H9 (cell line): Measurements from ENCODE around the gene CRYGN. TPM values are rescaled to one million over a fixed set of nuclear protein-coding genes. Genes with fewer than 3 reads are reported as not detected.

Source experiments
- DNase-seq: peaks from one replicate; pipeline ENCODE4 v3.0.0-alpha.2; 2017
- H2AFZ ChIP-seq: one replicate; pipeline ENCODE4 v1.6.1; 2013; ENCODE audit warnings: mild to moderate bottlenecking, low read length, control low read depth, moderate library complexity
- H2AK5ac ChIP-seq: 2 replicates; pipeline ENCODE4 v1.6.1; 2013; ENCODE audit warnings: low read length, control low read depth, mixed read lengths; ENCODE audit not compliant: insufficient read length
- H2BK120ac ChIP-seq: one replicate; pipeline ENCODE4 v1.6.1; 2013; ENCODE audit warnings: low read depth, mild to moderate bottlenecking, low read length, control low read depth, inconsistent platforms; ENCODE audit not compliant: poor library complexity, severe bottlenecking
- H2BK12ac ChIP-seq: 2 replicates; pipeline ENCODE4 v1.6.1; 2013; ENCODE audit warnings: low read length, control low read depth, mixed read lengths, low read depth; ENCODE audit not compliant: insufficient read length
- H2BK15ac ChIP-seq: 2 replicates; pipeline ENCODE4 v1.6.1; 2013; ENCODE audit warnings: low read depth, low read length, control low read depth
- H2BK20ac ChIP-seq: one replicate; pipeline ENCODE4 v1.6.1; 2013; ENCODE audit warnings: low read depth, mild to moderate bottlenecking, low read length, control low read depth, inconsistent platforms; ENCODE audit not compliant: poor library complexity, severe bottlenecking
- H2BK5ac ChIP-seq: 2 replicates; pipeline ENCODE4 v1.6.1; 2013; ENCODE audit warnings: low read length, control low read depth, mixed read lengths; ENCODE audit not compliant: insufficient read length
- H3K14ac ChIP-seq: 2 replicates; pipeline ENCODE4 v1.6.1; 2013; ENCODE audit warnings: low read length, control low read depth; ENCODE audit not compliant: insufficient read depth
- H3K18ac ChIP-seq: 2 replicates; pipeline ENCODE4 v1.6.1; 2013; ENCODE audit warnings: low read depth, mild to moderate bottlenecking, mixed read lengths, low read length, control low read depth; ENCODE audit not compliant: insufficient read length
- H3K23ac ChIP-seq: 2 replicates; pipeline ENCODE4 v1.6.1; 2013; ENCODE audit warnings: low read length, control low read depth, mixed read lengths, low read depth; ENCODE audit not compliant: insufficient read length
- H3K23me2 ChIP-seq: 2 replicates; pipeline ENCODE4 v1.6.1; 2013; ENCODE audit warnings: low read depth, mild to moderate bottlenecking, mixed read lengths, low read length, control low read depth; ENCODE audit not compliant: insufficient read length, poor library complexity, severe bottlenecking
- H3K27ac ChIP-seq: 2 replicates; pipeline ENCODE4 v1.5.1; 2013; ENCODE audit warnings: low read length, control low read depth, mixed read lengths, low read depth; ENCODE audit not compliant: insufficient read length
- H3K27me3 ChIP-seq: 2 replicates; pipeline ENCODE4 v1.6.1; 2013; ENCODE audit warnings: low read length, control low read depth, inconsistent platforms; ENCODE audit not compliant: insufficient read depth
- H3K4ac ChIP-seq: 2 replicates; pipeline ENCODE4 v1.6.1; 2013; ENCODE audit warnings: low read depth, mild to moderate bottlenecking, control low read depth, inconsistent platforms, low read length, moderate library complexity
- H3K4me1 ChIP-seq: 2 replicates; pipeline ENCODE4 v1.6.1; 2013; ENCODE audit warnings: low read length, control low read depth, inconsistent platforms; ENCODE audit not compliant: insufficient read depth
- H3K4me2 ChIP-seq: 2 replicates; pipeline ENCODE4 v1.6.1; 2013; ENCODE audit warnings: low read length, control low read depth, mixed read lengths; ENCODE audit not compliant: insufficient read length, insufficient read depth
- H3K56ac ChIP-seq: 2 replicates; pipeline ENCODE4 v1.6.1; 2013; ENCODE audit warnings: low read depth, mild to moderate bottlenecking, mixed read lengths, low read length, control low read depth; ENCODE audit not compliant: insufficient read length
- H3K79me1 ChIP-seq: 2 replicates; pipeline ENCODE4 v1.6.1; 2013; ENCODE audit warnings: low read depth, mild to moderate bottlenecking, moderate library complexity, low read length, control low read depth, inconsistent platforms; ENCODE audit not compliant: insufficient read depth, poor library complexity, severe bottlenecking
- H3K79me2 ChIP-seq: 2 replicates; pipeline ENCODE4 v1.6.1; 2013; ENCODE audit warnings: low read length, control low read depth, inconsistent platforms; ENCODE audit not compliant: insufficient read depth
- H3K9ac ChIP-seq: 2 replicates; pipeline ENCODE4 v1.6.1; 2013; ENCODE audit warnings: low read length, control low read depth, mixed read lengths; ENCODE audit not compliant: insufficient read length; ENCODE audit errors: extremely low read depth
- H3K9me3 ChIP-seq: one replicate; pipeline ENCODE4 v1.6.1; 2013; ENCODE audit warnings: low read depth, low read length, inconsistent platforms; ENCODE audit not compliant: control insufficient read depth
- H3T11ph ChIP-seq: one replicate; pipeline ENCODE4 v1.6.1; 2013; ENCODE audit warnings: mild to moderate bottlenecking, low read length, control low read depth, inconsistent platforms
- H4K20me1 ChIP-seq: one replicate; pipeline ENCODE4 v1.6.1; 2013; ENCODE audit not compliant: control insufficient read depth, insufficient read length, insufficient read depth
- H4K5ac ChIP-seq: 2 replicates; pipeline ENCODE4 v1.6.1; 2013; ENCODE audit warnings: low read depth, mild to moderate bottlenecking, mixed read lengths, low read length, control low read depth; ENCODE audit not compliant: insufficient read length
- H4K8ac ChIP-seq: replicated peaks from 2 replicates; pipeline ENCODE4 v1.6.1; 2013; ENCODE audit warnings: low read length, control low read depth, mixed read lengths, low read depth; ENCODE audit not compliant: insufficient read length
- H4K91ac ChIP-seq: 2 replicates; pipeline ENCODE4 v1.6.1; 2013; ENCODE audit warnings: low read depth, mild to moderate bottlenecking, moderate library complexity, mixed read lengths, low read length, control low read depth; ENCODE audit not compliant: insufficient read length
- H3K27ac Mint-ChIP-seq, 3 experiments: 2 replicates in 2 of 3; 3 replicates in 1 of 3; pipeline ENCODE4 v1.8.0; 2020 to 2021; ENCODE audit warnings: mixed read lengths in 3 of 3, mild to moderate bottlenecking in 1 of 3, moderate library complexity in 1 of 3
- H3K27me3 Mint-ChIP-seq: 2 replicates; pipeline ENCODE4 v1.8.0; 2021; ENCODE audit warnings: low read depth, mild to moderate bottlenecking, moderate library complexity, mixed read lengths
- H3K36me3 Mint-ChIP-seq, 3 experiments: 2 replicates in 2 of 3; 3 replicates in 1 of 3; pipeline ENCODE4 v1.8.0; 2020 to 2021; ENCODE audit warnings: low read depth in 3 of 3, mixed read lengths in 3 of 3; ENCODE audit not compliant: insufficient read depth in 1 of 3
- H3K4me1 Mint-ChIP-seq, 2 experiments: 2 replicates each; pipeline ENCODE4 v1.8.0; 2020; ENCODE audit warnings: mixed read lengths in 2 of 2
- H3K4me3 Mint-ChIP-seq, 2 experiments: 2 replicates in 1 of 2; 3 replicates in 1 of 2; pipeline ENCODE4 v1.8.0; 2020 to 2021; ENCODE audit warnings: mild to moderate bottlenecking in 2 of 2, mixed read lengths in 2 of 2, moderate library complexity in 1 of 2
- H3K9me3 Mint-ChIP-seq, 2 experiments: 2 replicates in 1 of 2; 3 replicates in 1 of 2; pipeline ENCODE4 v1.8.0; 2020; ENCODE audit warnings: mild to moderate bottlenecking in 2 of 2, mixed read lengths in 2 of 2, moderate library complexity in 1 of 2
- CTCF ChIP-seq: fragments of 200-600 bp; sonication (generic); conservative IDR thresholded peaks from 3 replicates; pipeline ENCODE4 v1.8.0; 2021; ENCODE audit warnings: antibody characterized with exemption, mild to moderate bottlenecking
- WGBS: extraction: QIAGEN DNeasy Blood & Tissue Kit; methylation state at CpG from one replicate; pipeline ENCODE4 v1.1.7; 2013; ENCODE audit warnings: missing lambda C conversion rate, low lambda C conversion rate, mixed read lengths; ENCODE audit not compliant: insufficient read length; ENCODE audit errors: extremely low coverage; 5-methylcytosine and 5-hydroxymethylcytosine counted together
- total RNA-seq: library from RNA; stranded (reverse); gene quantifications from 2 replicates; pipeline ENCODE4 v1.2.1, GENCODE V29; 2021

CRYGN gene
- total RNA-seq, 1 experiment from 2014 or later, result 1.8 TPM

- no peak for DNase-seq
- Histone ChIP-seq H3K9ac (no peak overlapping the region), H2BK15ac (no peak overlapping the region; the same call in 1 of the 2 replicates), H3K4me1 (peaks cover 8% of the 10 kb centered on the region; the same call in 1 of the 2 replicates), H2AK5ac (no peak overlapping the region), H2AFZ (no peak overlapping the region), H4K8ac (no peak overlapping the region), H3K4ac (no peak overlapping the region), H3K27ac (no peak overlapping the region), H3K23me2 (no peaks in the 10 kb centered on the region), H4K20me1 (no peaks in the 10 kb centered on the region), H2BK5ac (no peak overlapping the region), H3T11ph (no peak overlapping the region), H2BK20ac (no peak overlapping the region), H3K9me3 (no peaks in the 10 kb centered on the region), H3K27me3 (no peaks in the 10 kb centered on the region), H3K56ac (no peak overlapping the region), H2BK120ac (no peak overlapping the region), H4K5ac (no peak overlapping the region), H3K18ac (no peak overlapping the region), H3K79me2 (no peaks in the 10 kb centered on the region), H2BK12ac (no peak overlapping the region), H3K14ac (no peak overlapping the region; the same call in 1 of the 2 replicates), H4K91ac (no peak overlapping the region), H3K23ac (no peak overlapping the region), H3K79me1 (no peaks in the 10 kb centered on the region), H3K4me2 (no peak overlapping the region)
- Mint-ChIP-seq H3K4me3 (no peak overlapping the region), H3K4me1 (peaks cover 70 to 72% of the 10 kb centered on the region in 2 experiments), H3K27ac (0 out of 7 replicates have a peak overlapping the region, but pooled peaks of 1 of the 3 experiments have one; percentile 30), H3K36me3 (peaks cover 6 to 13% (median 8%) of the 10 kb centered on the region in 3 experiments), H3K9me3 (peaks cover 12% of the 10 kb centered on the region in 2 experiments), H3K27me3 (peaks cover 13% of the 10 kb centered on the region; the same call in 1 of the 2 replicates)
- WGBS, result no CpG with 5 or more reads among the region's 4 CpGs
- TF ChIP-seq CTCF, result no peak
Measured at GRCh38 chr7:151455690-151456089, 15.7 kb upstream of the CRYGN start.
